Heart right ventricle (tissue), 16 donors: ENCODE data around the gene ATG16L2. TPM values are rescaled to one million over a fixed set of nuclear protein-coding genes. Genes with fewer than 3 reads are reported as not detected.
A peak's percentile ranks its signal among the peaks of the same experiment; 100 is the strongest.
"Not testable (repeated sequence)": the region's sequence is repeated elsewhere in the genome, so short reads cannot be mapped to it uniquely, and the experiment has no call there.

Experiments
- ATAC-seq, 8 donors: fragments of 200-7000 bp; cut with Tn5 transposase; one replicate each; pipeline ENCODE4 v1.9.1; 2020; ENCODE audit warnings: mild to moderate bottlenecking in 8 of 8, moderate library complexity in 8 of 8, moderate number of reproducible peaks in 1 of 8
- DNase-seq, 2 donors: peaks; one replicate each; pipeline ENCODE4 v3.0.0-alpha.2; 2020
- H3K27ac ChIP-seq, 10 donors: fragments of 200-600 bp; sonication (generic) in 2 of 10; one replicate each; pipeline versions ENCODE4 v1.5.0 to v1.8.0; 2020 to 2022; ENCODE audit warnings: mild to moderate bottlenecking in 3 of 10
- H3K27me3 ChIP-seq, 7 donors: fragments of 200-600 bp; one replicate each; pipeline ENCODE4 v1.8.0; 2021 to 2022; ENCODE audit warnings: mild to moderate bottlenecking in 2 of 7
- H3K36me3 ChIP-seq, 9 donors: fragments of 200-600 bp; sonication (generic) in 1 of 9; one replicate each; pipeline versions ENCODE4 v1.5.0 to v1.8.0; 2020 to 2022; ENCODE audit warnings: mild to moderate bottlenecking in 2 of 9
- H3K4me1 ChIP-seq, 9 donors: fragments of 200-600 bp; sonication (generic) in 1 of 9; one replicate each; pipeline versions ENCODE4 v1.5.0 to v1.8.0; 2020 to 2022; ENCODE audit warnings: mild to moderate bottlenecking in 4 of 9
- H3K4me3 ChIP-seq, 10 donors: fragments of 200-600 bp; sonication (generic) in 2 of 10; one replicate each; pipeline versions ENCODE4 v1.5.0 to v1.8.0; 2020 to 2022; ENCODE audit warnings: mild to moderate bottlenecking in 7 of 10, moderate library complexity in 2 of 10
- H3K9me3 ChIP-seq, 11 donors: fragments of 200-600 bp in 10 of 11; sonication (generic) in 2 of 11; one replicate each; pipeline versions ENCODE4 v1.5.0 to v1.8.0; 2013 to 2022; ENCODE audit warnings: mild to moderate bottlenecking in 2 of 11, control low read depth in 1 of 11, moderate library complexity in 1 of 11
- WGBS, 2 donors: extraction: QIAGEN DNeasy Blood & Tissue Kit; methylation state at CpG; one replicate each; pipeline ENCODE4 v1.1.7; 2013; ENCODE audit warnings: inconsistent platforms in 1 of 2; 5-methylcytosine and 5-hydroxymethylcytosine counted together
- intact Hi-C, 10 donors: fragments of 100-400 bp; cut with DNase I; formaldehyde crosslinking; loops; one replicate each; pipeline versions ENCODE4 v1.11.1 to v1.14.2; 2022
- polyA plus RNA-seq, 2 donors: library from polyadenylated mRNA; stranded (reverse); fragments of 200-250 nt; gene quantifications; one replicate each; pipeline ENCODE4 v1.2.3, GENCODE V29; 2013
- total RNA-seq, 10 donors: library from RNA; stranded (reverse); fragmentation: NEBNext Ultra II Directional in 3 of 10; extraction: Animal tissue kit (Norgen Biotek cat#: 25700) in 3 of 10; gene quantifications; one replicate each; pipeline versions ENCODE4 v1.2.1 to v1.2.4, GENCODE V29; 2021 to 2023
- TF ChIP-seq, protein P1 (sequence below), 9 donors: fragments of 200-600 bp; sonication (generic) in 2 of 9; IDR thresholded peaks; one replicate each; pipeline versions ENCODE4 v1.5.0 to v1.8.0; 2021 to 2022; ENCODE audit warnings: antibody characterized with exemption in 9 of 9, mild to moderate bottlenecking in 5 of 9, moderate library complexity in 1 of 9
- donor health status: Arrhythmogenic right ventricular cardiomyopathy.
- donor health status: ischemic (EF 13 %, LVEDD 7.1; RV severe dilation, severe dysfunction).
- donor health status: healthy with polysubstance abuse.
- donor health status: DM: no; HTN: yes; CAD: no.
- donor health status: DM: no; HTN: no; CAD: no.
- donor health status: ischemic (EF 25% LVEDD 6.9; RV normal size, moderate dysfunction).
- donor health status: ischemic (EF 25% LVEDD 5.7; RV mildly dilated, moderate dysfunction).
- donor health status: healthy.
- donor health status: DM: yes; HTN: yes; CAD: no.
- donor health status: Ischemic cardiomyopathy.
- donor health status: ischemic (EF 35%, LVEDD 5.7; RV mildly dilated, moderate dysfunction).
- donor health status: nonischemic (EF 11% LVEDD 7.7; RV severe dilation, severe dysfunction).
- donor health status: DM: yes; HTN: yes; CAD: no.
- donor health status: PGD.
- donor health status: ischemic (EF 29% LVEDD 5.4; RV normal size, mild dysfunction).
- donor health status: nonischemic (EF 23%, LVEDD 6.1; RV moderate dilation, normal function).

ATG16L2 gene
- total and polyA plus RNA-seq, 12 donors = 8.0 to 66.9 (median 12.3) TPM

DNA sequence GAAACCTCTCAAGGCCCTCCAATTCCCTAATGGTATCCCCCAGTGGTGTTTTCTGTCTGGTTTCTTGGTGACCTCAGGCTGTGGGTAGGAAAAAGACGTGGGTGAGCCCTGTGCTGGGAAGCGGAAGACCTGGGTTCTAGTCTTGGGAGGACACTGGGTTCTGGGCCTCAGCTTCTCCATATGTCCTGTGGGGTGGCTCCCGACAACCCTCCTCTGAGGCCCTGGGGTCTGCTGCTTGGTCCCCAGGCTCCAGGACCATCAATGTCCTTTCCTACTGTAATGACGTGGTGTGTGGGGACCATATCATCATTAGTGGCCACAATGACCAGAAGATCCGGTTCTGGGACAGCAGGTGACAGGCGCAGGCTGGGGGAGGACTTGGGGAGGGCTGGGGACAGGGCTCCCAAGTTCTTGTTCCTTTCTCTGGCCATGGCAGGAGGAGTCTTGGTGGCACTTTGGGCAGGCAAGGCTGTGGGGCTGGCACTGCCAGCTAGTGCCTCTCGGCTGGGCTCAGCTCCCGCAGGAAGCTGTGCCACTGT is 12.8 kb downstream of the ATG16L2 start:
- DNase-seq (no peak), ATAC-seq (no peak)
- H3K4me1 ChIP-seq = peaks cover 5 to 36% (median 25%) of the 10 kb centered on the region in 9 donors
- WGBS, 2 donors = 90 to 93% methylated on average over 8 of the region's 8 CpGs
- no peaks in the 10 kb centered on the region for H3K9me3 ChIP-seq
- TF ChIP-seq, protein P1, sequence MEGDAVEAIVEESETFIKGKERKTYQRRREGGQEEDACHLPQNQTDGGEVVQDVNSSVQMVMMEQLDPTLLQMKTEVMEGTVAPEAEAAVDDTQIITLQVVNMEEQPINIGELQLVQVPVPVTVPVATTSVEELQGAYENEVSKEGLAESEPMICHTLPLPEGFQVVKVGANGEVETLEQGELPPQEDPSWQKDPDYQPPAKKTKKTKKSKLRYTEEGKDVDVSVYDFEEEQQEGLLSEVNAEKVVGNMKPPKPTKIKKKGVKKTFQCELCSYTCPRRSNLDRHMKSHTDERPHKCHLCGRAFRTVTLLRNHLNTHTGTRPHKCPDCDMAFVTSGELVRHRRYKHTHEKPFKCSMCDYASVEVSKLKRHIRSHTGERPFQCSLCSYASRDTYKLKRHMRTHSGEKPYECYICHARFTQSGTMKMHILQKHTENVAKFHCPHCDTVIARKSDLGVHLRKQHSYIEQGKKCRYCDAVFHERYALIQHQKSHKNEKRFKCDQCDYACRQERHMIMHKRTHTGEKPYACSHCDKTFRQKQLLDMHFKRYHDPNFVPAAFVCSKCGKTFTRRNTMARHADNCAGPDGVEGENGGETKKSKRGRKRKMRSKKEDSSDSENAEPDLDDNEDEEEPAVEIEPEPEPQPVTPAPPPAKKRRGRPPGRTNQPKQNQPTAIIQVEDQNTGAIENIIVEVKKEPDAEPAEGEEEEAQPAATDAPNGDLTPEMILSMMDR (IDR thresholded peaks at IDR 0.05) = no peak
- H3K36me3 ChIP-seq = peaks cover 0 to 93% (median 0%) of the 10 kb centered on the region in 9 donors
- H3K4me3 ChIP-seq = no peak overlapping the region
- no peaks in the 10 kb centered on the region for H3K27me3 ChIP-seq
- H3K27ac ChIP-seq = peak overlapping the region in 5 of 10 donors; percentile 33 to 85 (median 56)
- intact Hi-C loops = loop anchor here in 2 of 10 donors (5.0 kb wide), 2 partner anchors 355 to 420 kb away; no protein-coding TSS in a partner anchor

DNA sequence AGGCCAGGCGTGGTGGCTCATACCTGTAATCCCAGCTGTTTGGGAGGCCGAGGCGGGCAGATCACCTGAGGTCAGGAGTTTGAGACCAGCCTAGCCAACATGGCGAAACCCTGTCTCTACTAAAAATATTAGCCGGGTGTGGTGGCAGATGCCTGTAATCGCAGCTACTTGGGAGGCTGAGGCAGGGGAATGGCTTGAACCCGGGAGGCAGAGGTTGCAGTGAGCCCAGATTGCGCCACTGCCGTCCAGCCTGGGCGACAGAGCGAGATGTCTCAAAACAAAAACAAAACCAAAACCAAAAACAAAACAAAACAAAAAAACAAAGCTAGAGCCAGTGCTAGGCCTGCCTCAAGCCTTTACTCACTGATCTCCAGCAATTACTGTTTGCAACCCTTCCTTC is 13.4 kb downstream of the ATG16L2 start:
- not testable (repeated sequence) for H3K27me3 ChIP-seq, ATAC-seq, H3K9me3 ChIP-seq, H3K4me3 ChIP-seq, DNase-seq
- intact Hi-C loops = loop anchor here in 2 of 10 donors (5.0 kb wide), 2 partner anchors 355 to 420 kb away; no protein-coding TSS in a partner anchor
- peak overlapping the region in 9 of 10 donors; percentile 4 to 85 (median 56) for H3K27ac ChIP-seq
- peaks cover 10 to 43% (median 28%) of the 10 kb centered on the region in 9 donors for H3K4me1 ChIP-seq
- WGBS, 2 donors = 76 to 83% methylated on average over 11 of the region's 11 CpGs
- peaks cover 0 to 90% (median 0%) of the 10 kb centered on the region in 9 donors for H3K36me3 ChIP-seq

DNA sequence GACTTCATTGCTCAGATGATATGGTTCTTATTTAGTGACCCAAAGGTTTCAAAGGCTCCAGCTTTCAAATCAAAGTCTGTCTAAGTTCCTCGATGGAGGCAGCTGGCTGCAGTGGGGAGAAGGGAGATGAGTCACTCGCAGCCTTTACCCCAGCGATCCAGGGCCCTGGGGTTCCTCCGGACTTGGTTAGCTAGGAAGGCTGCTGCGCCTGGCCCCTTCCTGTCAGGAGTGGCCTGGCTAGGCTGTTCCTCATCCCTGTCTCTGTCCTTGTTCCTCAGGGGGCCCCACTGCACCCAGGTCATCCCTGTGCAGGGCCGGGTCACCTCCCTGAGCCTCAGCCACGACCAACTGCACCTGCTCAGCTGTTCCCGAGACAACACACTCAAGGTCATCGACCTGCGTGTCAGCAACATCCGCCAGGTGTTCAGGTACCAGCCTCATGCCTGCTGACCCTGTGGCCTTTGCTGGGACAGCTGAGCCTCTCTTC is 13.9 kb downstream of the ATG16L2 start:
- intact Hi-C loops = loop anchor here in 2 of 10 donors (5.0 kb wide), 2 partner anchors 354 to 419 kb away; no protein-coding TSS in a partner anchor
- WGBS, 2 donors = 66 to 77% methylated on average over 11 of the region's 11 CpGs

DNA sequence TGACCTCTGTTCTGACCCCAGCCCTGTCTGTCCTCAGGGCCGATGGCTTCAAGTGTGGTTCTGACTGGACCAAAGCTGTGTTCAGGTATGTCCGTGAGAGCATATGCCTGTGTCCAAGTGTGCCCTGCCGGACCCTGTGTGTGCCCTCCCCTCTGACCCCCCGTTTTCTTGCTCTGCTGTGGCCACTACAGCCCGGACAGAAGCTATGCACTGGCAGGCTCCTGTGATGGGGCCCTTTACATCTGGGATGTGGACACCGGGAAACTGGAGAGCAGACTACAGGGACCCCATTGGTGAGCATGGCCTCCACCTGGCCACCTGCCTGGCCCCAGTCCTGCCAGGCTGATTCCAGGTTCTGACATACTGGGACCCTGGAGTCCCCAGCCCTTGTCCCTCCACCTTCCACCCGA is 14.5 kb downstream of the ATG16L2 start:
- no peak for ATAC-seq
- Histone ChIP-seq H3K4me3 (no peak overlapping the region), H3K36me3 (peaks cover 0 to 89% (median 0%) of the 10 kb centered on the region in 9 donors), H3K27ac (peak overlapping the region in 4 of 10 donors; percentile 56 to 85 (median 68)), H3K9me3 (no peaks in the 10 kb centered on the region), H3K27me3 (no peaks in the 10 kb centered on the region), H3K4me1 (peaks cover 10 to 52% (median 37%) of the 10 kb centered on the region in 9 donors)
- intact Hi-C loops = loop anchor here in 2 of 10 donors (5.0 kb wide), 2 partner anchors 354 to 419 kb away; no protein-coding TSS in a partner anchor
- no peak for DNase-seq
- WGBS, 2 donors = 85 to 92% methylated on average over 7 of the region's 7 CpGs
- TF ChIP-seq, protein P1 (IDR thresholded peaks at IDR 0.05) = no peak

More for the DNA sequence above, 13.9 kb downstream of the ATG16L2 start:
- DNase-seq (no peak), ATAC-seq (no peak)
- Histone ChIP-seq H3K4me1 (peaks cover 10 to 47% (median 32%) of the 10 kb centered on the region in 9 donors), H3K27ac (peak overlapping the region; percentile 4 to 85 (median 49)), H3K27me3 (no peaks in the 10 kb centered on the region), H3K36me3 (peaks cover 0 to 90% (median 0%) of the 10 kb centered on the region in 9 donors), H3K9me3 (no peaks in the 10 kb centered on the region), H3K4me3 (no peak overlapping the region)
- TF ChIP-seq, protein P1 (IDR thresholded peaks at IDR 0.05) = no peak
